T-helper 22 cell (primary cell): ENCODE data around the gene TMEM135.
"Not testable (repeated sequence)": the region's sequence is repeated elsewhere in the genome, so short reads cannot be mapped to it uniquely, and the experiment has no call there.

Experiments
- DNase-seq: peaks from one replicate; pipeline ENCODE4 v3.0.0-alpha.2; 2020; ENCODE audit warnings: low read depth

The TMEM135 gene

GRCh38 chr11:87258171-87258833, 220.6 kb downstream of the TMEM135 start:
- no peak for DNase-seq

GRCh38 chr11:87259736-87260135, 222.0 kb downstream of the TMEM135 start:
- DNase-seq = no peak

GRCh38 chr11:87260811-87261210, 223.1 kb downstream of the TMEM135 start:
- no peak for DNase-seq

- no peak for DNase-seq
These were observed 225.6 kb downstream of the TMEM135 start for GRCh38 chr11:87263264-87263838.

- no peak for DNase-seq
These were observed 226.2 kb downstream of the TMEM135 start for GRCh38 chr11:87263979-87264378.

GRCh38 chr11:87265132-87265531, 227.4 kb downstream of the TMEM135 start:
- no peak for DNase-seq

GRCh38 chr11:87265979-87266378, 228.2 kb downstream of the TMEM135 start:
- DNase-seq = no peak

GRCh38 chr11:87266751-87267150, 229.0 kb downstream of the TMEM135 start:
- DNase-seq = no peak

GRCh38 chr11:87271951-87272350, 234.2 kb downstream of the TMEM135 start:
- DNase-seq = not testable (repeated sequence)

GRCh38 chr11:87275176-87275575, 237.4 kb downstream of the TMEM135 start:
- no peak for DNase-seq

- DNase-seq = no peak
These were observed 242.4 kb downstream of the TMEM135 start for GRCh38 chr11:87280143-87280542.

GRCh38 chr11:87281496-87281895, 243.8 kb downstream of the TMEM135 start:
- DNase-seq = no peak

GRCh38 chr11:87284306-87284705, 246.6 kb downstream of the TMEM135 start:
- no peak for DNase-seq

- not testable (repeated sequence) for DNase-seq
These were observed 247.9 kb downstream of the TMEM135 start for GRCh38 chr11:87285674-87286073.

- DNase-seq = no peak
These were observed 248.6 kb downstream of the TMEM135 start for GRCh38 chr11:87286338-87286737.

GRCh38 chr11:87290304-87290922, 252.7 kb downstream of the TMEM135 start:
- no peak for DNase-seq

GRCh38 chr11:87292598-87292997, 254.9 kb downstream of the TMEM135 start:
- DNase-seq = no peak

GRCh38 chr11:87295237-87295636, 257.5 kb downstream of the TMEM135 start:
- DNase-seq = no peak

GRCh38 chr11:87296627-87297026, 258.9 kb downstream of the TMEM135 start:
- no peak for DNase-seq

- no peak for DNase-seq
These were observed 260.4 kb downstream of the TMEM135 start for GRCh38 chr11:87298155-87298554.

- DNase-seq = no peak
These were observed 261.3 kb downstream of the TMEM135 start for GRCh38 chr11:87299041-87299481.

GRCh38 chr11:87300640-87301380, 263.1 kb downstream of the TMEM135 start:
- no peak for DNase-seq
